GM12878 (cell line): ENCODE results near the gene RAC3. TPM values are rescaled to one million over a fixed set of nuclear protein-coding genes. Genes with fewer than 3 reads are reported as not detected.

ENCODE experiments used
- ATAC-seq: fragments of 200-7000 bp; cut with Tn5 transposase; 3 replicates; pipeline ENCODE4 v1.9.1; 2020; ENCODE audit warnings: mild to moderate bottlenecking, moderate library complexity
- BruUV-seq: library from RNA; stranded (reverse); fragments of 400-500 nt; replicated peaks from 2 replicates; lab custom pipeline; 2021; lab: Mats Ljungman, UMichigan
- CTCF ChIA-PET: fragments of 300-600 bp; sonication (Branson Sonifier 250); formaldehyde crosslinking; extraction: SDS; loops from one replicate; lab custom pipeline; 2021; ENCODE audit warnings: inconsistent platforms; lab: Yijun Ruan, JAX
- POLR2A ChIA-PET: fragments of 350-600 bp; formaldehyde crosslinking; extraction: SDS; loops from one replicate; lab custom pipeline; 2021; ENCODE audit warnings: inconsistent platforms; lab: Charles Lee
- RAD21 ChIA-PET: fragments of 300-600 bp; sonication (Branson Sonifier 250); formaldehyde crosslinking; loops from one replicate; lab custom pipeline; 2023; ENCODE audit warnings: antibody characterized with exemption; ENCODE audit not compliant: unreplicated experiment; lab: Charles Lee
- SMC1A ChIA-PET: fragments of 300-600 bp; sonication (Branson Sonifier 250); formaldehyde crosslinking; loops from one replicate; lab custom pipeline; 2023; ENCODE audit not compliant: unreplicated experiment, uncharacterized antibody; lab: Charles Lee
- DNase-seq: peaks from one replicate; pipeline ENCODE4 v3.0.0-alpha.2; 2011; ENCODE audit warnings: low read depth, low spot score
- FAIRE-seq: peaks from 3 replicates; lab custom pipeline; 2011; peaks lifted over from hg19 to GRCh38; lab: Jason Lieb, UNC
- H2AFZ ChIP-seq: 2 replicates; pipeline ENCODE4 v1.6.0; 2011; ENCODE audit warnings: low read depth, low read length, control low read depth; ENCODE audit not compliant: control insufficient read depth
- H3K27ac ChIP-seq: 2 replicates; pipeline ENCODE4 v1.5.1; 2011; ENCODE audit warnings: control low read depth; ENCODE audit not compliant: control insufficient read depth, insufficient read depth
- H3K27me3 ChIP-seq, 2 experiments: replicated peaks in 1 of 2; 2 replicates each; pipeline versions ENCODE4 v1.6.0 to v1.6.1; 2011; ENCODE audit warnings: low read length in 1 of 2; ENCODE audit not compliant: control insufficient read depth in 2 of 2, insufficient read depth in 2 of 2
- H3K36me3 ChIP-seq, 2 experiments: 2 replicates each; pipeline ENCODE4 v1.5.1; 2011; ENCODE audit warnings: low read length in 1 of 2; ENCODE audit not compliant: control insufficient read depth in 2 of 2, insufficient read depth in 2 of 2
- H3K4me1 ChIP-seq: 2 replicates; pipeline ENCODE4 v1.6.1; 2011; ENCODE audit warnings: mild to moderate bottlenecking, low read length, moderate library complexity, mixed read lengths; ENCODE audit not compliant: control insufficient read depth, insufficient read depth
- H3K4me2 ChIP-seq: 2 replicates; pipeline ENCODE4 v1.6.0; 2011; ENCODE audit warnings: control low read depth; ENCODE audit not compliant: control insufficient read depth, insufficient read depth
- H3K4me3 ChIP-seq: fragments of 200-600 bp; sonication (generic); 2 replicates; pipeline ENCODE4 v1.5.1; 2016
- H3K79me2 ChIP-seq: 2 replicates; pipeline ENCODE4 v1.6.0; 2011; ENCODE audit warnings: low read length; ENCODE audit not compliant: control insufficient read depth, insufficient read depth
- H3K9ac ChIP-seq: 2 replicates; pipeline ENCODE4 v1.8.0; 2011; ENCODE audit warnings: low read length, control low read depth, mixed read lengths; ENCODE audit not compliant: control insufficient read depth, insufficient read depth
- H3K9me3 ChIP-seq: replicated peaks from 3 replicates; pipeline ENCODE4 v1.5.1; 2011; ENCODE audit warnings: mild to moderate bottlenecking, low read length; ENCODE audit not compliant: control insufficient read depth, insufficient read depth
- H4K20me1 ChIP-seq: 2 replicates; pipeline ENCODE4 v1.6.0; 2011; ENCODE audit not compliant: control insufficient read depth, insufficient read depth
- HDGF ChIP-seq: fragments of 450-650 bp; IDR thresholded peaks from 2 replicates; pipeline ENCODE4 v1.6.1; 2016; ENCODE audit warnings: antibody characterized with exemption
- MLLT1 ChIP-seq: fragments of 450-650 bp; IDR thresholded peaks from 2 replicates; pipeline ENCODE4 v1.6.1; 2016; ENCODE audit warnings: mild to moderate bottlenecking
- SMC3 ChIP-seq: IDR thresholded peaks from 2 replicates; pipeline ENCODE4 v1.6.1; 2011; ENCODE audit warnings: low read length, improper control_type of control experiment, borderline replicate concordance
- WGBS: methylation state at CpG from one replicate; pipeline ENCODE4 v1.1.6; 2016; ENCODE audit warnings: low lambda C conversion rate; ENCODE audit not compliant: insufficient replicate concordance, insufficient coverage; ENCODE audit errors: missing lambda C conversion rate; 5-methylcytosine and 5-hydroxymethylcytosine counted together
- in situ Hi-C: fragments of 300-500 bp; cut with MboI; formaldehyde crosslinking; loops from 9 replicates; pipeline ENCODE4 v1.14.3; 2018; ENCODE audit warnings: mixed read lengths
- intact Hi-C: fragments of 100-400 bp; cut with micrococcal nuclease; formaldehyde crosslinking; loops from one replicate; pipeline ENCODE4 v1.14.2; 2022; ENCODE audit not compliant: unreplicated experiment
- polyA plus RNA-seq, 11 experiments: library from polyadenylated mRNA; depleted of rRNA in 4 of 11; unstranded in 6 of 11; stranded (reverse) in 5 of 11; fragments of >200 nt; fragmentation: Nextera tagmentation in 4 of 11; fragmentation: Illumina TruSeq in 1 of 11; extraction: Ambion mirVana in 4 of 11; extraction: Trizol in 1 of 11; gene quantifications; 1 replicate in 1 of 11; 2 replicates in 10 of 11; pipeline versions ENCODE4 v1.2.1 to v1.2.3, GENCODE V29; 2011 to 2016; ENCODE audit warnings: inconsistent platforms in 2 of 11, missing spikeins in 2 of 11, low read depth in 1 of 11
- total RNA-seq, 4 experiments: library from RNA; depleted of rRNA in 3 of 4; stranded (reverse); fragments of >200 nt in 3 of 4; fragmentation: Illumina TruSeq in 1 of 4; extraction: Trizol in 1 of 4; gene quantifications; 2 replicates each; pipeline versions ENCODE4 v1.2.1 to v1.2.3, GENCODE V29; 2013 to 2021

Gene RAC3
- total and polyA plus RNA-seq, 10 of the 15 experiments (the other 5 are each of a cell fraction or from before 2014, with no cell fraction given) = 0.11 to 32.9 (median 6.7) TPM

- no peak overlapping the region for H3K27ac ChIP-seq
- peak overlapping the region; percentile 71 for H3K4me3 ChIP-seq
- intact Hi-C loops = loop anchor here (5.0 kb wide), 1 partner anchor 46 kb away; the partner anchor contains the start of gene FASN
- H3K4me1 ChIP-seq = peaks cover 4% of the 10 kb centered on the region
- in situ Hi-C loops = no loop called here
- DNase-seq = no peak
- H2AFZ ChIP-seq = peak overlapping the region; percentile 34
- ChIA-PET CTCF (interaction anchor here (0.6 to 1.7 kb wide), 4 partner anchors 12 to 282 kb away, joined by 3 to 7 read pairs (median 4); partner anchors contain the start of gene DCXR), SMC1A (interaction anchor here (1.2 kb wide), 1 partner anchor 28 kb away, joined by 4 read pairs; the partner anchor contains the start of genes CENPX and LRRC45), POLR2A (interaction anchor here (1.3 to 1.5 kb wide), 2 partner anchors 21 to 28 kb away, joined by 3 read pairs; partner anchors contain the start of genes CENPX and LRRC45), RAD21 (interaction anchor here (1.3 kb wide), 1 partner anchor 13 kb away, joined by 4 read pairs; the partner anchor contains the start of gene DCXR)
- peaks cover 14% of the 10 kb centered on the region for H3K79me2 ChIP-seq
- no peak for FAIRE-seq
- BruUV-seq = no TSS peak
- H3K36me3 ChIP-seq = peaks cover 0 to 7% of the 10 kb centered on the region in 2 experiments; a peak in 3 of 4 replicates
- peak; percentile 71; the same call in 1 of the 2 replicates for TF ChIP-seq MLLT1
- 0 out of 2 replicates have a peak, but pooled peaks have one; percentile 17 for TF ChIP-seq HDGF
- TF ChIP-seq SMC3 = no peak
- peak overlapping the region; percentile 47; the same call in 1 of the 2 replicates for H3K9ac ChIP-seq
- no peaks in the 10 kb centered on the region for H3K27me3 ChIP-seq
- H4K20me1 ChIP-seq = no peaks in the 10 kb centered on the region
- H3K9me3 ChIP-seq = no peaks in the 10 kb centered on the region
- peak; percentile 22 for ATAC-seq
- peak overlapping the region; percentile 90 for H3K4me2 ChIP-seq
- WGBS = 50% methylated on average over 36 of the region's 79 CpGs
Measured at GRCh38 chr17:82050761-82051641, 19.5 kb downstream of the RAC3 start.
